Activated CD8-positive, alpha-beta memory T cell treated with anti-CD3 and anti-CD28 coated beads, Interleukin-2, amount 50 U/mL, for 24 hours (primary cell): ENCODE data around the gene MFSD6.

Source experiments
- DNase-seq: peaks from one replicate; pipeline ENCODE4 v3.0.0-alpha.2; 2020; ENCODE audit errors: extremely low read depth

MFSD6 gene

GRCh38 chr2:190440113-190440512, 32.0 kb downstream of the MFSD6 start:
- no peak for DNase-seq

GRCh38 chr2:190441564-190441963, 33.4 kb downstream of the MFSD6 start:
- no peak for DNase-seq

- DNase-seq = no peak
Observed at GRCh38 chr2:190443055-190443454, 34.9 kb downstream of the MFSD6 start.

DNA sequence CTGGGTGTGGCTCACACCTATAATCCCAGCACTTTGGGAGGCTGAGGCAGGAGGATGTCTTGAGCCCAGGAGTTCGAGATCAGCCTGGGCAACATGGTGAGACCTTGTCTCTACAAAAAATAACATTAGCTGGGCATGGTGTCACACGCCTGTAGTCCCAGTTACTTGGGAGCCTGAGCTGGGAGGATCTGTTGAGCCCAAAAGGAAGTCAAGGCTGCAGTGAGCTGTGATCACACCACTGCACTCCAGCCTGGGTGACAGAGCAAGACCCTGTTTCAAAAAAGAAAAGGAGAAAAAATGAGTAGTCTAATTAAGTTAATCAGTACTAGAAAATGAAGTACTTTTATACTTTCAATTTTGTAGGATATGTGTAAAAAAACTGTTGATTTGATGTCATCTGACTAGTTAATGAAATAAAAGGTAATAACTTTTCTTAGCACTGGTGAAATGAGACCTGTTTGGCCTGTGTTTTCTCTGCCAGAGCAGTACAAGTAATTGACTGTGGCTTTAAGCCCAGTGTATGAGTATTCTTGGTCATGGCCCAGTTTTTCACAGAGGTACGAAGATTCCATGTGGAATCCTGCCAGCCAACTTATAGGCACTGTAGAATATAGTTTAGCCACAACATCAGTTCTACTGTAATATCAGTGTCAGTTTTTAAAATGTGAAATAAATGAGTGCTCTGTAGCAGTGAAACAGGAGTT, 35.8 kb downstream of the MFSD6 start:
- DNase-seq = no peak

DNA sequence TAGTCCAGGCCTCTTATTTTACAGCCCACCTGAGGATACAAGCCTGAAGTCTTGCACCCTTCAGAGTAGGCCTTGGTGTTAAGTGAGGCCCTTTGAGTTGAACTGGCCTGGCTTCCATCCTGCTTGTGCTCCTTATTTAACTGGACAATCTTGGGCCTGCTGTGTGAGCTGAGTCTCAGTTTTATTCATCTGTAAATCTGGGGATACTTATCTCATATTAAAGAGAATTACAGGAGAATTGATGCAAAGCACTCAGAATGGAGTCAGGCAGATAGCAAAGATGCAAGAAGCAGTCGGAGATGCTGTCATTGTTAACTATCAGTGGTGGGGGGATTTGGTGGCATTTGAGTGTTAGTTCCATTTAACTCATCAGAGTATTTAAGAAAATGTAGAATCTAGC, 36.8 kb downstream of the MFSD6 start:
- no peak for DNase-seq

GRCh38 chr2:190446193-190446592, 38.0 kb downstream of the MFSD6 start:
- no peak for DNase-seq

DNA sequence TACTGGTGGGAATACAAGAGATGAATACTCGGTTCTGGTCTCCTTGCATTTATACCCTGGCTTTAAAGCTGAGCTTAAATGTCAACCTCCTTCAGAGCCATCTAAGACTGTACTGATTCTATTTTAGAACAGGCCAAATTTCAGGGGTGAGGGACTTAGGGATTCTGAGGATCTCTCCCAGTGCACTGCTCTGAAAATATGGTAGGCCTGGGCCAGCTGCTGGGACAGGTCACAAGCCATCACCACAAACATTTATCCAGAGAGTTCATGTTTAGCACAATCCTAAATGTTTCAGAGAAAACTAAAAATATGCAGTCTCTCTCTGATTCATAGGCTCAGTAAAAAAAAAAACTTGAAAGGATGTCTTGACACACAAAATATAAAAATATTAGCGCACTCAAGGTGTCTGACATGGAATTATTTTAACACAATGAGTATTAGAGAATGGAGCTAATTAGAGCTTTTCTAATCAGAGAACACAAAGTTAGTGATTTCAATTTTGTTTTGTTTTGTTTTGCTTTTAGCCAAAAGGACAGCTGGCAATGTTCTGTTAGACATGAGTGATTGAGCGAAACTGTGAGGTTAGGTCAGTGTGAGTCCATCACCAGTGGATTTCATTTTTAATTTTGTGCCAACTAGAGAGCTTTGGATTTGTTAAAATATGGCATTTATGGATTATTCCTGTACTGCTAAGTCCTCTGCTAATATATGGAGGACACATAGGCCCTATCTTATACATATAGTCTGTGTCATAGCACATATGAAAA, 38.8 kb downstream of the MFSD6 start:
- DNase-seq = no peak

GRCh38 chr2:190447766-190448165, 39.6 kb downstream of the MFSD6 start:
- DNase-seq = no peak

- DNase-seq = no peak
Observed at GRCh38 chr2:190449925-190450324, 41.8 kb downstream of the MFSD6 start.

DNA sequence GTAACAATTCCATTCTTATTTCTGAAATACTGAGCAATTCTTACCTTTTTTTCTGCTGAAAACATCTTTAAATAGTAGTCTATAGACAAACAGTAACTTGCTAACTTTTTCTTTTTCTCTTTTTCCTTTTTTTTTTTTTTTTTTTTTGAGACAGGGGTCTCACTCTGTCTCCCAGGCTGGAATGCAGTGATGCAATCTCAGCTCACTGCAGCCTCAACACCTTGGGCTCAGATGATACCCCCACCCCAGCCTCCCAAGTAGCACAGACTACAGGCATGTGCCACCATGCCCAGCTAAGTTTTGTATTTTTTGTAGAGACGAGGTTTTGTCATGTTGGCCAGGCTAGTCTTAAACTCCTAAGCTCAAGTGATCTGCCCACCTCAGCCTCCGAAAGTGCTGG, 42.2 kb downstream of the MFSD6 start:
- DNase-seq = no peak

- no peak for DNase-seq
Observed at GRCh38 chr2:190451561-190452176, 43.5 kb downstream of the MFSD6 start.

GRCh38 chr2:190452433-190452832, 44.3 kb downstream of the MFSD6 start:
- DNase-seq = no peak

GRCh38 chr2:190454795-190455194, 46.6 kb downstream of the MFSD6 start:
- DNase-seq = no peak

- no peak for DNase-seq
Observed at GRCh38 chr2:190455358-190456095, 47.4 kb downstream of the MFSD6 start.

DNA sequence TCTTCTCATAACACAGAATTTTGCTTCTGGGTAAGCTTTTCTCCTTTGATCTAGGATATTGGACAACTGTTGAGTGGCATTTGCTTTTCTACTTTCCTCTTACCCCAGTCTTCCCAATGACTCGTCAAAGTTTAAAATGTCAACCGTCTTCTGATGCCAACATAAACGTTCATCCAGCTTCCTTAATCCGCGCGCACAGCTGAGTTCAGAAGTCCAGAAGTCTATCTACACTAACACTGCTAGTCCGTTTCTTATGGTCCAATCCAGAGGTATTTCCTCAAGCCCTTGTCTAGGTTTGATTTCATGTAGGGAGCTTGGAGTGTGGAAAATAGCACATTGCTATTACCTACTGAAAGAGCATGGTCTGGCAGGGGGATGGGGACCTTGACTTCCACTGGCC, 48.7 kb downstream of the MFSD6 start:
- no peak for DNase-seq

DNA sequence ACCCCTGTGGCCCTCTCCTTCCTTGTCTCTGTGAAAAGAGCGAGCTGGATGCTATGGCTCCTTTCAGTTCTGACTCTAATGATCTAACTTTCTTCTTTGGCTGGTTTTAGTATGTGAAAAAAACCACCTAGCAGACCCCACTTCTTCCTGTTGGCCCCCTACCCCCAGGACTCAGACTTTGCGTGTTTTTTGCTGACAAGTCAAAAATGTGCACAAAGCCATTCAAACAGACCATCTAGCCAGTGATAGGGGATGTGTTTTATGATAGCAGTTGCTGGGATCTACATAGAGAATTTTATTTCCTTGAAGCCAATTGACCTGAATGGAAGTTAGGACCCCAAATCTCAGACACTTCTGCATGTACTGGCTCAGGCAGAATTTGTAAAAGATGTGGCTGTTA, 49.1 kb downstream of the MFSD6 start:
- no peak for DNase-seq

- DNase-seq = no peak
Observed at GRCh38 chr2:190458352-190459107, 50.4 kb downstream of the MFSD6 start.

DNA sequence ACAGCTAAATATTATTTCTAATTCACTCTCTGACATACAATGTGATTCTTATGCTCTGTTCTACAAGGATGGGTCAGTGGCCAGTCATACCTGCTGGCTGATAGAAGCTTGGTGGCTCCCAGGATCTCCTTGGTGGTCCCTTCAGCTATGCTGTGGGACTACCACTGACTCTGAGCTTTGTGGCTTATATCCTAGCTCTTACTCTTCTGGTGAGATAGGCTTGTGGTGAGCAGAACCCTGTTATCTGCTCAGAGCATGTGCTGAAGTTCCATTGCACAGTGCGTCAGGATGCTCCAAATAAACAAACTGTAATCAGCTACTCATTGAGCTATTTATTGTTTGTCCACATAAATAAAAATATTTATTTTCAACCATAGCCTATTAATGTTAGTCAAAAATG, 51.7 kb downstream of the MFSD6 start:
- no peak for DNase-seq

GRCh38 chr2:190460487-190460886, 52.3 kb downstream of the MFSD6 start:
- DNase-seq = no peak

GRCh38 chr2:190462181-190462580, 54.0 kb downstream of the MFSD6 start:
- DNase-seq = no peak

GRCh38 chr2:190462611-190463010, 54.5 kb downstream of the MFSD6 start:
- DNase-seq = no peak

- no peak for DNase-seq
Observed at GRCh38 chr2:190465060-190465459, 56.9 kb downstream of the MFSD6 start.
